ENCODE results near the gene TCF7L2.

DNA sequence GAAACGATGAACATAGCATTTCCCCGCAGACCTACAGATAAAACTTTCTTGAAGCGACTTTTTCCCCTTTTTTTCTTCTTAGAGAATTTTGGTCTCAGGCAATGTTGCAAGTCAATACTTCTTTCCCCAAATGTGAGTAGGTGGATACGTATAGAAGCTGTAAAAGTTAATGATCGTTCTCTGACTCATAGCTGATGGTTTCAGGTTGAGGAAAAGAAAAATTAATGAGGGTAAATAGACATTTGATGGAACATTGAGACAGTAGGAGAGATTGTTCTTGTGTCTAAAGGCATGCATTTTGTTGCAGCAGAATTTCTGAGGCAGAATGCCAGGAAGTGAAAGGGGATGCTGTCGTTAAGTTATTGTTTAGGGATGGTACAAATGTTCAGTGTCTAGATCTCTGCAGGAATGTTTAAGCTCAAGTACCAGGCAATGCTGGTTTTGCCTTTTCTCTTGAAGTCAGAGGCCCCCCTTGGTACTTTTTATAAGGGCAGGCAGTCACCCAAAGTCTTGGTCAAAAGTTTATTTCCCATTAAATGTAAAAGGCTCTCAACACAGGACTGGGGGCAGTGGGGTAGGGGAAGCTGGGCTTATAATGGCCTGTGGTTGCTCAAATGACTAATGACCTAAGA lies 9.3 kb downstream of the TCF7L2 start:
- TF ChIP-seq, protein P1, sequence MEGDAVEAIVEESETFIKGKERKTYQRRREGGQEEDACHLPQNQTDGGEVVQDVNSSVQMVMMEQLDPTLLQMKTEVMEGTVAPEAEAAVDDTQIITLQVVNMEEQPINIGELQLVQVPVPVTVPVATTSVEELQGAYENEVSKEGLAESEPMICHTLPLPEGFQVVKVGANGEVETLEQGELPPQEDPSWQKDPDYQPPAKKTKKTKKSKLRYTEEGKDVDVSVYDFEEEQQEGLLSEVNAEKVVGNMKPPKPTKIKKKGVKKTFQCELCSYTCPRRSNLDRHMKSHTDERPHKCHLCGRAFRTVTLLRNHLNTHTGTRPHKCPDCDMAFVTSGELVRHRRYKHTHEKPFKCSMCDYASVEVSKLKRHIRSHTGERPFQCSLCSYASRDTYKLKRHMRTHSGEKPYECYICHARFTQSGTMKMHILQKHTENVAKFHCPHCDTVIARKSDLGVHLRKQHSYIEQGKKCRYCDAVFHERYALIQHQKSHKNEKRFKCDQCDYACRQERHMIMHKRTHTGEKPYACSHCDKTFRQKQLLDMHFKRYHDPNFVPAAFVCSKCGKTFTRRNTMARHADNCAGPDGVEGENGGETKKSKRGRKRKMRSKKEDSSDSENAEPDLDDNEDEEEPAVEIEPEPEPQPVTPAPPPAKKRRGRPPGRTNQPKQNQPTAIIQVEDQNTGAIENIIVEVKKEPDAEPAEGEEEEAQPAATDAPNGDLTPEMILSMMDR (IDR thresholded peaks at IDR 0.05) = no peak
- TF ChIP-seq POLR2A (IDR thresholded peaks at IDR 0.05) = no peak
